Measurements from ENCODE around the gene COMP. TPM values are rescaled to one million over a fixed set of nuclear protein-coding genes. Genes with fewer than 3 reads are reported as not detected.

COMP gene
- total RNA-seq, 1 experiment from 2014 or later, result 0.13 TPM

- TF ChIP-seq ZNF512 (CRISPR knock-in tag; IDR thresholded peaks at IDR 0.05; ENCODE audit: borderline replicate concordance) (no peak), CBFB (CRISPR knock-in tag; IDR thresholded peaks at IDR 0.05; ENCODE audit: low read depth) (no peak)
Observed at GRCh38 chr19:18793144-18794028, 2.3 kb upstream of the COMP start (continued).

GRCh38 chr19:18792661-18793060 lies 1.6 kb upstream of the COMP start:
- H3K27me3 Mint-ChIP-seq (ENCODE audit: low read depth), result peaks cover 91% of the 10 kb centered on the region
- H3K9me3 Mint-ChIP-seq, result no peaks in the 10 kb centered on the region
- H3K27ac Mint-ChIP-seq, result no peak overlapping the region
- ATAC-seq, result no peak
- peaks cover 11% of the 10 kb centered on the region for H3K4me1 Mint-ChIP-seq
- no peak overlapping the region for H3K4me3 Mint-ChIP-seq
- ChIA-PET POLR2A (no interaction called here), CTCF (interaction anchor here (1.1 to 1.4 kb wide), 2 partner anchors 39 to 54 kb away, joined by 4 to 7 read pairs; partner anchors contain the start of gene UPF1)
- H3K36me3 Mint-ChIP-seq, result no peaks in the 10 kb centered on the region
- DNase-seq (ENCODE audit: low spot score), result no peak
- TF ChIP-seq PRRX2 (CRISPR knock-in tag; IDR thresholded peaks at IDR 0.05) (no peak), FOXP4 (CRISPR knock-in tag; IDR thresholded peaks at IDR 0.05) (no peak), TP53 (CRISPR knock-in tag; IDR thresholded peaks at IDR 0.05) (no peak), ZNF121 (CRISPR knock-in tag; IDR thresholded peaks at IDR 0.05) (no peak), HMGXB4 (CRISPR knock-in tag; IDR thresholded peaks at IDR 0.05) (no peak), ATF1 (CRISPR knock-in tag; IDR thresholded peaks at IDR 0.05) (no peak), SMAD4 (CRISPR knock-in tag; IDR thresholded peaks at IDR 0.05) (no peak), PREB (CRISPR knock-in tag; IDR thresholded peaks at IDR 0.05; ENCODE audit: borderline replicate concordance) (no peak), NR3C1 (CRISPR knock-in tag; conservative IDR thresholded peaks at IDR 0.05; ENCODE audit: low read depth) (no peak), JAZF1 (CRISPR knock-in tag; IDR thresholded peaks at IDR 0.05) (no peak), ZMAT4 (CRISPR knock-in tag; IDR thresholded peaks at IDR 0.05) (no peak), E2F5 (CRISPR knock-in tag; IDR thresholded peaks at IDR 0.05) (no peak), ZNF396 (CRISPR knock-in tag; IDR thresholded peaks at IDR 0.05; ENCODE audit: borderline replicate concordance) (no peak), ATF6 (CRISPR knock-in tag; IDR thresholded peaks at IDR 0.05) (no peak)

Data from WTC11 (cell line).